Upper lobe of left lung (tissue), 6 donors: ENCODE results near the gene POTEF. TPM values are rescaled to one million over a fixed set of nuclear protein-coding genes. Genes with fewer than 3 reads are reported as not detected.
"Not testable (repeated sequence)": the region's sequence is repeated elsewhere in the genome, so short reads cannot be mapped to it uniquely, and the experiment has no call there.

Source experiments
- ATAC-seq, 2 donors: fragments of 200-7000 bp; cut with Tn5 transposase; one replicate each; pipeline ENCODE4 v1.9.1; 2022; ENCODE audit warnings: mild to moderate bottlenecking in 2 of 2, moderate library complexity in 2 of 2; ENCODE audit not compliant: low FRiP score in 2 of 2
- DNase-seq, 2 donors: peaks; one replicate each; pipeline ENCODE4 v3.0.0-alpha.2; 2019 to 2020
- H3K27ac ChIP-seq, 4 donors: fragments of 200-600 bp; sonication (generic); one replicate each; pipeline ENCODE4 v1.5.1; 2016 to 2019
- H3K27me3 ChIP-seq, 4 donors: fragments of 200-600 bp; sonication (generic); one replicate each; pipeline ENCODE4 v1.5.1; 2017 to 2019
- H3K36me3 ChIP-seq, 4 donors: fragments of 200-600 bp; sonication (generic); one replicate each; pipeline ENCODE4 v1.5.1; 2016 to 2019
- H3K4me1 ChIP-seq, 4 donors: fragments of 200-600 bp; sonication (generic); one replicate each; pipeline ENCODE4 v1.5.1; 2018 to 2019
- H3K4me3 ChIP-seq, 4 donors: fragments of 200-600 bp; sonication (generic); one replicate each; pipeline ENCODE4 v1.5.1; 2017 to 2019; ENCODE audit warnings: mild to moderate bottlenecking in 2 of 4, moderate library complexity in 1 of 4
- H3K9me3 ChIP-seq, 4 donors: fragments of 200-600 bp; sonication (generic); one replicate each; pipeline ENCODE4 v1.5.1; 2018 to 2019
- WGBS, 2 donors: methylation state at CpG; one replicate each; pipeline ENCODE4 v1.1.5; 2017 to 2018; 5-methylcytosine and 5-hydroxymethylcytosine counted together
- small RNA-seq, 4 donors: library from RNA; depleted of rRNA; stranded (forward); fragments of <200 nt; gene quantifications; one replicate each; pipeline ENCODE3, GENCODE V24; 2016
- total RNA-seq, 6 donors: library from RNA; depleted of rRNA in 4 of 6; stranded (reverse); fragments of >200 nt in 4 of 6; gene quantifications; one replicate each; pipeline versions ENCODE4 v1.1.0 to v1.2.1, GENCODE V29; 2016 to 2021
- donor health status: DM: no; HTN: no; CAD: no; lungs with moderate emphysema.
- donor health status: DM: no; HTN: yes; CAD: no; lungs with severe emphysema.

POTEF gene
- total RNA-seq, 6 donors from 2014 or later = not detected

GRCh38 chr2:130056336-130056735, 72.7 kb downstream of the POTEF start:
- not testable (repeated sequence) for H3K36me3 ChIP-seq, ATAC-seq, H3K4me1 ChIP-seq, H3K27me3 ChIP-seq, H3K27ac ChIP-seq, DNase-seq, H3K9me3 ChIP-seq, H3K4me3 ChIP-seq
- 54 to 55% methylated on average over 4 of the region's 7 CpGs for WGBS, 2 donors

- not testable (repeated sequence) for H3K36me3 ChIP-seq, ATAC-seq, H3K4me1 ChIP-seq, H3K4me3 ChIP-seq, H3K27ac ChIP-seq, H3K27me3 ChIP-seq, H3K9me3 ChIP-seq
- DNase-seq = peak in 1 of 2 donors; percentile 39
- WGBS, 2 donors = 93% methylated on average over 3 of the region's 7 CpGs; no CpG with 5 or more reads in 1 of the 2 donors
These were observed 75.7 kb downstream of the POTEF start for GRCh38 chr2:130053217-130053911.

GRCh38 chr2:130052376-130052775, 76.6 kb downstream of the POTEF start:
- not testable (repeated sequence) for H3K4me3 ChIP-seq, H3K9me3 ChIP-seq, H3K4me1 ChIP-seq, H3K27me3 ChIP-seq, H3K36me3 ChIP-seq, DNase-seq, ATAC-seq, H3K27ac ChIP-seq
- 85 to 100% methylated on average over 1 to 5 of the region's 5 CpGs for WGBS, 2 donors

- not testable (repeated sequence) for H3K4me3 ChIP-seq, H3K27me3 ChIP-seq, H3K9me3 ChIP-seq, DNase-seq, ATAC-seq, H3K27ac ChIP-seq, H3K4me1 ChIP-seq, H3K36me3 ChIP-seq
- no CpG with 5 or more reads among the region's 4 CpGs for WGBS, 2 donors
These were observed 80.6 kb downstream of the POTEF start for GRCh38 chr2:130048422-130048821.

GRCh38 chr2:130038265-130038603, 90.8 kb downstream of the POTEF start:
- 89 to 91% methylated on average over 3 to 9 of the region's 16 CpGs for WGBS, 2 donors

GRCh38 chr2:130025931-130026330, 103.1 kb downstream of the POTEF start:
- H3K4me1 ChIP-seq, ATAC-seq, H3K27ac ChIP-seq, H3K36me3 ChIP-seq, H3K9me3 ChIP-seq, DNase-seq, H3K27me3 ChIP-seq, H3K4me3 ChIP-seq: not testable (repeated sequence)
- WGBS, 2 donors = 80 to 85% methylated on average over 1 of the region's 1 CpG

More at GRCh38 chr2:130038265-130038603, 90.8 kb downstream of the POTEF start:
- not testable (repeated sequence) for H3K9me3 ChIP-seq, H3K36me3 ChIP-seq, H3K4me3 ChIP-seq, ATAC-seq, H3K4me1 ChIP-seq, H3K27ac ChIP-seq, H3K27me3 ChIP-seq
- peak in 1 of 2 donors; percentile 50 for DNase-seq

Small RNAs within 50 kb of the gene (small RNA-seq; reads per million reads assigned to genes)
- gene AC018865.2 (0 reads per million in 4 donors), gene RNU6-1049P (0 reads per million in 4 donors)

Other genes with a start within 250 kb of the POTEF start
- gene RAB6C, start 149.6 kb downstream of the POTEF start, total RNA-seq = not detected
- gene CCDC74B, start 15.9 kb upstream of the POTEF start, total RNA-seq = 10 to 100 TPM in 3 of 6 donors, 1 to 10 TPM in 2, under 1 TPM in 1; 0.40 to 20.5 (median 9.5) TPM
- 100 to 1,000 TPM in 1 of 6 donors, 10 to 100 TPM in 5; 33.3 to 109 (median 44.6) TPM for gene SMPD4, start 52.4 kb upstream of the POTEF start, total RNA-seq
- gene MZT2B, start 53.0 kb upstream of the POTEF start, total RNA-seq = 100 to 1,000 TPM in 5 of 6 donors, 10 to 100 TPM in 1; 78.7 to 203 (median 130) TPM
- not detected for gene TUBA3E, start 69.2 kb upstream of the POTEF start, total RNA-seq
- 100 to 1,000 TPM in 2 of 6 donors, 10 to 100 TPM in 4; 45.6 to 118 (median 63.0) TPM for gene IMP4, start 213.7 kb upstream of the POTEF start, total RNA-seq
- gene PTPN18, start 226.8 kb upstream of the POTEF start, total RNA-seq = 100 to 1,000 TPM in 2 of 6 donors, 10 to 100 TPM in 4; 59.0 to 156 (median 89.4) TPM